HTERT RPE-1 (cell line): ENCODE results near the gene ARF6.

ENCODE experiments used
- in situ Hi-C: fragments of 300-500 bp; cut with MboI; formaldehyde crosslinking; loops from 4 replicates; pipeline ENCODE4 v1.14.3; 2020; ENCODE audit warnings: low sequenced_read_pairs

The ARF6 gene

DNA sequence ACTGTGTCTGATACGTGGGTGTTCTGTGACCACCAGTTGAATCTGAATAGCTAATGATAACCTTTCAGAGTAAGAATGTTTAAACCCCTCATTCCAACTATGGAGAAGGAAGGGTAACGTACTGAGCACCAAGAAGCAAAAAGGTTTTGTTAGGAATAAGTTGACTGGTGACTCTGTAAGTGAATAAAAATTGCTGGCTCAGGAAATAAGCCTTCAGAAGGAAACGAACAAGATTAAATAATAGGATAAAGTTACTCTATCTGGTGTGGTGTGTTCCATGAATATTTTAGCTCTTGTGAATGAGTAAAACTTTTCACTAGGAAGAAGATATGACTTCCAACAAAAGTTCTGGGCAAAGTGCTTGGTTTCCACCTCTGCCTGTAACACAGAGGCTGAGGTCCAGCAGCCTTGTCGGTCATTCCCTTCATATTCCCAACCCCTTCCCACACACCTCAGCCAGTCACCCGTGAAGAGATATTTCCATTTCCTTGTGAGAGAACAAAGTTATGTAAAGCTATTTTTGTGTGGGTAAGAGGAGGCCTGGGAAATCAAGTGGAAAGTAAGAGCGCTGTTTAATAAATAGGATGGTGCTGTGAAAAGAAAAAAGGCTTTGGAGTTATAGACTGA is 47.1 kb downstream of the ARF6 start:
- in situ Hi-C loops, result no loop called here

DNA sequence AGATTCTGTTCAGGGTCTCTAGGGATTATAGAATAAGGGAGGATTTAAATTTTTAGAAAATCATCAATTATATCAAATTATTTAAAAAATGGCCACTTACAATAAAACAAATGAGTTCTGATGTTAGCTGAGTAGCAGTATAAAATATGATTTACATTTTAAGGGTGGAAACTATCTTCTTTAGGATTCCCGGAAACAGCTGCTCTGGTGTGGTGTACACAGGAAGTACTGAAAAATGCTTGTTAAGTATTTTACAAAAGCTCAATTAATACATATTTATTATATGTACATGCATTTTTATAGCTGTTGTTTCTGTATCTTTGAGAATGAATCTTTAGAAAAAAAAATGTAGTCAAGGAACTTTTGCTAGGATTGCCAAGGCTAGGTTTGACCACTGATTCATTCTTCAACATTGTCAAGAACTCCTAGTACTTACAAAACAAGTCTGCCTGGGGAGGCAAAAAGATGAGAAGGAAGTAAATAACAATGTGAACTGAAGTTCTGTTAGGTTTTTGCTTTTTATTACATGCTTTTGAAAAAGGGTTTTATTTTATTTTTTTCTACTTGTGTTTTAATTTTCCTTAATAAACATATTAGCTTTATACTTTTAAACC is 48.0 kb downstream of the ARF6 start:
- in situ Hi-C loops, result no loop called here

DNA sequence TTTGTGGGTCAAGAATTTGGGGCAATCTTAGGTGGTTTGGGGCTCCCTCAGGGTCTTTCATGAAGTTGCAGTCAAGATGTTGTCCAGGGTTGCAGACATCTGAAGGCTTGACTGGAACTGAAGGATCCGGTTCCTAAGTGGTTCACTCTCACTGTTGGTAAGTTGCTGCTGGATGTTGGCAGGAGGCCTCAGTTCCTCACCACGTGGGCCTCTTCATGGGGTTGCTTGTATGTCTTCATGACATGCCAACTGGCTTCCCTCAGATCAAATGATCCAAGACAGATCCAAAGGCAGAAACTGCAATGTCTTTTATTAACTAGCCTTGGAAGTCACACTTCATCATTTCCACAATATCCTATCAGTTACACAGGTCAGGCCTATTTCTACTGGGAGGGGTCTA is 49.2 kb downstream of the ARF6 start:
- in situ Hi-C loops, result no loop called here

DNA sequence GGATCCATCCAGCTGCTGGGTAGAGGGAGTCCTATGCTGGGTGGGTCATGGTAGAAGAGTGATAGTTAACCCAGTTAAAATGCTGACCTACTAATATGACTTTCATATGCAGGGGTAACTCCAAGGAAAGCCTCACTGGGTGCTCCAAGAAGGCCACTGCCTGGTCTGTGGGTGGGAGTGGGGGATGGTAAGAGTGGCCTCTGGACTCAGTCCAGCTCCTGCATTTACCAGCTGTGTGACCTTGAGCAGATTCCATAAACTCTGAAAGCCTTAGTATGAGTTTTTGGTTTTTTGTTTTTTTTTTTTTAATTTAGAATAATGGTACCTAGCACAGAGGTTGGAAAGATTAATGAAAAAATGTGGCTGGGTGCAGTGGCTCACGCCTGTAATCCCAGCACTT is 51.6 kb downstream of the ARF6 start:
- in situ Hi-C loops, result no loop called here

DNA sequence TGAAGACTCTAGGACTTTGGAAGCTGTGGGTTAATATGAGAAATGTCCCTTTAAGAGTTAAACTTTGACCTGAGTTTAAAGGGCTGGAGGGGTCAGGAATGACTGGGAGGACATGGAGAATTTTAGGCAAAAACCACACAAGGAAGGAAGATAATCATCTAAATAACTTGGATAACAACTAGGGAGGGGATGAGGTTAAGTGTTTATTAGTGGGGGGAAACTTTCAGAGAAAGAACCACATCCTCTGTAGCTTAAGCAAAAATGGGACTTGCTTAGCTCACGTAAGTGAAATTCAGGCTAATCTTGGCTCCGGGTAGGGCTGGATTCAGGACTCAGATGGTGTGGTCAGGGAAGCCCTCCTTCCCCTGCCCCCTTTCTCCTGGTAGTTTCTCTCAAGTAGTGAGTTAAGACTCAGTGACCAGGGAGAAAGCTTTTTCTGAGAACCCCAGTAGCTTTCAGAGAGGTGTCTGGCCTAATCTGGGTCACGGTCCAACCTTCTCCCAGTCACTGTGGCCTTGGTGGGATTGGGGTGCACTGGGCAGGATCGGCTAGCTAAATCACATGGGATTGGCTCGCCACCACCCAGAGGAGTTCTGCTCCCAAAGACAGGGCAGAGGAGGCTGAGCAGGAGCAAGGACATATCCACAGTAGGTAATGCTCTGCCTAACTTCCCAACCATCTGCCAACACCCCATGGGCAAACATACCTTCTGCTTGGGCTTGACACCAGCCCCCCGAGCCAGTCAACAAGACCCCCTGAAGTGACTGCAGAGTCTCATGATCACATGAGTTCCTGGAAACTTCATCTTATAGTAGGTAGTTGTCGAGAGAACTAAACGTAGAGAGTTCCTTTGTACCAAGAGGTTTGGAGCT is 52.8 kb downstream of the ARF6 start:
- in situ Hi-C loops, result no loop called here
